Activated gamma-delta T cell treated with anti-CD3 and anti-CD28 coated beads, Interleukin-2, amount 50 U/mL, for 16 hours (primary cell): ENCODE results near the gene PIP5K1C.
A peak's percentile ranks its signal among the peaks of the same experiment; 100 is the strongest.
"Not testable (repeated sequence)": the region's sequence is repeated elsewhere in the genome, so short reads cannot be mapped to it uniquely, and the experiment has no call there.

ENCODE experiments used
- DNase-seq: peaks from one replicate; pipeline ENCODE4 v3.0.0-alpha.2; 2020; ENCODE audit warnings: low read depth

Gene PIP5K1C

GRCh38 chr19:3644351-3645066 lies 55.8 kb downstream of the PIP5K1C start:
- no peak for DNase-seq

- DNase-seq, result no peak
These were observed 56.5 kb downstream of the PIP5K1C start for GRCh38 chr19:3643674-3644313.

GRCh38 chr19:3642987-3643673 lies 57.1 kb downstream of the PIP5K1C start:
- no peak for DNase-seq

GRCh38 chr19:3642296-3642695 lies 58.0 kb downstream of the PIP5K1C start:
- no peak for DNase-seq

- no peak for DNase-seq
These were observed 58.6 kb downstream of the PIP5K1C start for GRCh38 chr19:3641515-3642269.

GRCh38 chr19:3639479-3639878 lies 60.8 kb downstream of the PIP5K1C start:
- no peak for DNase-seq

- DNase-seq, result no peak
These were observed 61.8 kb downstream of the PIP5K1C start for GRCh38 chr19:3638208-3639193.

- DNase-seq, result no peak
These were observed 62.6 kb downstream of the PIP5K1C start for GRCh38 chr19:3637621-3638020.

GRCh38 chr19:3636962-3637361 lies 63.3 kb downstream of the PIP5K1C start:
- no peak for DNase-seq

- no peak for DNase-seq
These were observed 63.8 kb downstream of the PIP5K1C start for GRCh38 chr19:3636506-3636905.

GRCh38 chr19:3634496-3635045 lies 65.7 kb downstream of the PIP5K1C start:
- no peak for DNase-seq

GRCh38 chr19:3633559-3633988 lies 66.7 kb downstream of the PIP5K1C start:
- DNase-seq, result no peak

GRCh38 chr19:3632739-3633558 lies 67.3 kb downstream of the PIP5K1C start:
- DNase-seq, result no peak

- no peak for DNase-seq
These were observed 68.2 kb downstream of the PIP5K1C start for GRCh38 chr19:3632098-3632497.

- DNase-seq, result no peak
These were observed 69.0 kb downstream of the PIP5K1C start for GRCh38 chr19:3631053-3631861.

GRCh38 chr19:3628766-3629165 lies 71.5 kb downstream of the PIP5K1C start:
- DNase-seq, result not testable (repeated sequence)

GRCh38 chr19:3627351-3627723 lies 72.9 kb downstream of the PIP5K1C start:
- no peak for DNase-seq

GRCh38 chr19:3626473-3627350 lies 73.6 kb downstream of the PIP5K1C start, which contains the start of gene CACTIN:
TSS of gene CACTIN (minus strand) at chr19:3626790. CDS start at chr19:3626762, 28 bp downstream.
- DNase-seq, result peak; percentile 98
